ENCODE data around the gene MYH9. TPM values are rescaled to one million over a fixed set of nuclear protein-coding genes. Genes with fewer than 3 reads are reported as not detected.

The MYH9 gene
- total RNA-seq, 1 donor from 2014 or later: 378 TPM

- no peak for DNase-seq (ENCODE audit: low read depth)
- no peaks in the 10 kb centered on the region for H3K27me3 ChIP-seq (ENCODE audit: control insufficient read depth, insufficient read depth, low read length)
- no peak overlapping the region for H3K4me3 ChIP-seq (ENCODE audit: low read depth, low read length)
- peaks cover 20% of the 10 kb centered on the region for H3K36me3 ChIP-seq (ENCODE audit: control insufficient read depth, insufficient read depth, low read length)
- TF ChIP-seq CTCF (IDR thresholded peaks at IDR 0.05; ENCODE audit: insufficient read depth, low read length, severe bottlenecking): no peak
- FAIRE-seq: no peak
Measured at GRCh38 chr22:36362075-36362474, 25.7 kb downstream of the MYH9 start.

GRCh38 chr22:36360871-36361383 is 26.8 kb downstream of the MYH9 start:
- TF ChIP-seq CTCF (IDR thresholded peaks at IDR 0.05; ENCODE audit: insufficient read depth, low read length, severe bottlenecking): no peak
- H3K4me3 ChIP-seq (ENCODE audit: low read depth, low read length): no peak overlapping the region
- no peaks in the 10 kb centered on the region for H3K27me3 ChIP-seq (ENCODE audit: control insufficient read depth, insufficient read depth, low read length)
- peaks cover 19% of the 10 kb centered on the region for H3K36me3 ChIP-seq (ENCODE audit: control insufficient read depth, insufficient read depth, low read length)
- DNase-seq (ENCODE audit: low read depth) (no peak), FAIRE-seq (no peak)

- Histone ChIP-seq H3K4me3 (ENCODE audit: low read depth, low read length) (no peak overlapping the region), H3K27me3 (ENCODE audit: control insufficient read depth, insufficient read depth, low read length) (no peaks in the 10 kb centered on the region), H3K36me3 (ENCODE audit: control insufficient read depth, insufficient read depth, low read length) (peaks cover 19% of the 10 kb centered on the region)
- DNase-seq (ENCODE audit: low read depth) (no peak), FAIRE-seq (no peak)
- TF ChIP-seq CTCF (IDR thresholded peaks at IDR 0.05; ENCODE audit: insufficient read depth, low read length, severe bottlenecking): no peak
Measured at GRCh38 chr22:36360011-36360410, 27.8 kb downstream of the MYH9 start.

GRCh38 chr22:36359470-36359996 is 28.2 kb downstream of the MYH9 start:
- H3K4me3 ChIP-seq (ENCODE audit: low read depth, low read length): no peak overlapping the region
- FAIRE-seq (no peak), DNase-seq (ENCODE audit: low read depth) (no peak)
- TF ChIP-seq CTCF (IDR thresholded peaks at IDR 0.05; ENCODE audit: insufficient read depth, low read length, severe bottlenecking): no peak
- H3K27me3 ChIP-seq (ENCODE audit: control insufficient read depth, insufficient read depth, low read length): no peaks in the 10 kb centered on the region
- peaks cover 19% of the 10 kb centered on the region for H3K36me3 ChIP-seq (ENCODE audit: control insufficient read depth, insufficient read depth, low read length)

GRCh38 chr22:36358533-36359469 is 29.0 kb downstream of the MYH9 start:
- H3K27me3 ChIP-seq (ENCODE audit: control insufficient read depth, insufficient read depth, low read length): no peaks in the 10 kb centered on the region
- H3K36me3 ChIP-seq (ENCODE audit: control insufficient read depth, insufficient read depth, low read length): peaks cover 16% of the 10 kb centered on the region
- DNase-seq (ENCODE audit: low read depth): no peak
- TF ChIP-seq CTCF (IDR thresholded peaks at IDR 0.05; ENCODE audit: insufficient read depth, low read length, severe bottlenecking): no peak
- no peak for FAIRE-seq
- H3K4me3 ChIP-seq (ENCODE audit: low read depth, low read length): no peak overlapping the region

Data from bronchial epithelial cell (primary cell).